HG02759 (cell line): ENCODE measurements around the gene CDH2.

Experiments used
- ATAC-seq: cut with Tn5 transposase; IDR thresholded peaks from one replicate; pipeline ENCODE4 v1.9.1; 2021; ENCODE audit warnings: mild to moderate bottlenecking, moderate library complexity; ENCODE audit not compliant: unreplicated experiment

CDH2 gene

DNA sequence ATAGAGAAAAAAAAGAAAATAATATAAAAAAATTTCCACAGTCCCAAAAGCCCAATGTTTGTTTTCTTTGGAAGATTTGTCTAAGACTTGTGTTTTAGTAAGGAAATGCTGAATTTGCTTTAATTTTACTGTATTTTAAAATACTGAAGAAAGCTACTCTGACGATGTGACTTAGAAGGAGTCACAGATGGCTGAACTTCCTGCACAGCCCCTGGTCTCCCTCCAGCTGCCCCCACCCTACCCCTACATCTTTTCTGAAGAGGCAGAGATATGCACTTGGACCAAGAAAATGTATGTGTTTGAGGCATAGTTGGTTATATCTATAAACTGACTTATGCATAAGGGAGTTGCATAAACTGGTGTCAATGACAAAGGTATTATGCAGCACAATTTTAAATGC, 172.3 kb downstream of the CDH2 start:
- no peak for ATAC-seq

DNA sequence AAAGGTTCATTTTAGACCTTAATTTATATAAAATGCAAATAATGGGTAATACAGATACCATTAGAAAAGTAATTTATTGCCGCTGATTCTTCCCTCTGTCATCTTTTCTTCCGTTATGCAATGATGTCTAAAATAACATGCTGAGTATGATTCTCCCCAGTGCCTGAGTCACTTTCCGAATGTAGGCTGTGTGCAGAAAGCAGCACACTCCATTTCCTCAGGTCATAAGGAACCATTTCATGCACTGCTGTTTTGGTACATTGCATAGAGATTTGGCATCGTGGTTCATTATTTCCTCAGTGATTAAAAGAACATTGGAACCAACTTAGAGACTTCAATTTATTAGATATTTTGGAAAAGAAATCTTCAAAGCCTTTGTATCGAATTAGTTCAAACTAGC, 173.5 kb downstream of the CDH2 start:
- ATAC-seq: no peak

DNA sequence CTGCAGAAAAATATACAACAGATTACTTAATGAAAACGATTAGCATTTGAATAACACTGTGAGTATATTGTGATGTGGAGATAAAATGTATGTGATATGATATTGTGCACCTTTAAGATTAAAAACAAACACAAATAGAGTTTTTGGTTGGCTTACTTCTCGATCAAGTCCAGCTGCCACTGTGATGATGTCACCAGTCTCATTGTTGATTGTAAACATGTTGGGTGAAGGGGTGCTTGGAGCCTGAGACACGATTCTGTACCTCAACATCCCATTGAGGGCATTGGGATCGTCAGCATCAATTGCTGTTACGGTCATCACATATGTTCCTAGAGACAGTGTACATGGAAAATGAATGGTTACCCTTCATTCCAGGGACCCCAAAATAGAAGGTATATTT, 174.1 kb downstream of the CDH2 start:
- ATAC-seq: no peak

DNA sequence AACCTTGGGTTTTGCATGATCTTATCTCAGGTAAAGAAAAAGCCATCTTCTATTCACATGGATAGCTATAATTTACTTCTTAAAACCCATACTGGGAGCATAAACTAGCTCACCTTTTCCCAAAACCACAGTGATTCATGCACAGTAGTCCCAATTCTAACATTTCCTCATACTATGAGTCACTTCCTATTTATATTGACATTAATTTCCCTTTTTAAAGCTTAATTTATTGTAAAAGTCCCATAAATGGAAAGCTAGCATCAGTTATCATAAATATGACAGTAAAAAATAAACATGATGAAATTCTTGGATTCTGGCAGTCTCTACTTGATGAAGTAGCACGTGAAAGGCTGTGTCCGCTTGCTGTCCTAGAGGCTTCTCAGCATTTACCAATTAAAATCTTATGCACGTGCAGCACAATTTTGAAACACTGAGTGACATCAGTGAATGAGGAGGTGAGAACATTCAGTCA, 180.1 kb downstream of the CDH2 start:
- no peak for ATAC-seq

DNA sequence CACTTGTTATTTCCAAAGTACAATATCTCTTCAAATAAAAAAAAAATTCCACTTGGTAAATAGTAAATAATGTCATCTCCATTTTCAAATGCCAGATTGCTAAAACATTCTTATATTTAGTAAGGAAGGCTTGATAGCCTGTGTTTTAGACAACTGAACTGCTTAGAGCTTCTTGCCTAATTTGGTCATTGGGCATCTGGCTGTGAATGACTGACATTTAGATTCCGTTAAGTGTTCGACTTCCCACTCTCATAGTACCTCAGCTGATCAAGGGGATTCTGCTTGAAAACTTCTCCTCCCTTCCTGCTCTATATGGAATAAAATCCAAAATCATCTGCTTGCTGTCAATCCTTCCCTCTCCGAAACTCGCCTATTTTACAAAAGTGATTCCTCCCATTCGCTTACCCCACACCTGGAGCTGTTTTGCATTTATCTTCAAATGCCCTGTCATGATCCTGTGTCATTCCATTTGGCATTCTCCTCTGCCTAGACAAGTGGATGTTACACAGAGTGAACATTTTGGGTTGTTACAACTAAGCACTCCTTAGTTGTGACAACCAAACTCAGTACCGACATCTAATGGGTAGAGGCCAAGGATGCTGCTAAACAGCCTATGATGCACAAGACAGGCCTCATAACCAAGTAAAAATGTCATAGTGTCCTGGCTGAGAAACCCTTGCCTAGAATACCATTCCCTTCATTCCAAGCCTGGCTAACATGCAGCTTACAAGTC, 181.0 kb downstream of the CDH2 start:
- no peak for ATAC-seq

- ATAC-seq: no peak
These were observed 182.4 kb downstream of the CDH2 start for GRCh38 chr18:27994571-27994970.

DNA sequence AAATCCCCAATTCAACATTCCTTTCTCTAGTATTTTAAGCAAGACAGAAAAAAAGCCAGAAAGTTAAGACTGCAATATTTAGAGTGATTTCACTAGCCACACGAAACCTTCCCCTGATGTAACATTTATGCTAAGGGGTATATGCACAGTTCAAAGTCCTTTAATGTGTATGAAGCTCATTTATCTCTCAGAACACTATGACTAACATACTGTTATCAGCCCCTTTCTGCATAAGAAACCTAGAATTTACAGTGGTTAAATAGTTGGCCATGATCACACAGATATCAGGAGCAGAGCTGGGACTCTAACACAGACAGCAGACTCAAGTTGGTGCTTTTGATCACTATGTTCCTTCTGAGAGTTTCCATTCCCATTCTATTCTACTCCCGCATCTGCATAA, 185.5 kb downstream of the CDH2 start:
- ATAC-seq: no peak

DNA sequence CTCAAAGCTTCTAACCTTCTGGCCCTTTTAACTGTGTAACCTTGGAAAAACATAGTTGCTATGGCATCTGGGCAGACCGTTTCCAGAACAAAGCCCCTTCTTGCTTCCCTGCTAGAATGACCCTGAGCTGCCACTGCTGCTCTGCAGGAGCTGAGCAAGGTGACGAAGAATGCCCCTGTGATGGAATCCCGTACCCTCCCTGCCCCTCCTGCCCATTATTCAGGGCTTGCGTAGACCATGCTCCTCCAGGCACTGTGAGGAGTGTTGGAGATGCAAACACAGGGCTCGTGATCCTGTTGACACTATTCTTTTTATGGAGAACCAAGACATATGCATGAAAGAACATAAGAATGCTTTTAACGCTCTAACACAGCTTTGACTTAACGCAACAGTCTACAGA, 191.1 kb downstream of the CDH2 start:
- ATAC-seq: no peak

GRCh38 chr18:27983780-27984179, 193.2 kb downstream of the CDH2 start:
- ATAC-seq: no peak

GRCh38 chr18:27976806-27977408, 200.0 kb downstream of the CDH2 start:
- no peak for ATAC-seq

GRCh38 chr18:27970321-27970720, 206.6 kb downstream of the CDH2 start:
- no peak for ATAC-seq

DNA sequence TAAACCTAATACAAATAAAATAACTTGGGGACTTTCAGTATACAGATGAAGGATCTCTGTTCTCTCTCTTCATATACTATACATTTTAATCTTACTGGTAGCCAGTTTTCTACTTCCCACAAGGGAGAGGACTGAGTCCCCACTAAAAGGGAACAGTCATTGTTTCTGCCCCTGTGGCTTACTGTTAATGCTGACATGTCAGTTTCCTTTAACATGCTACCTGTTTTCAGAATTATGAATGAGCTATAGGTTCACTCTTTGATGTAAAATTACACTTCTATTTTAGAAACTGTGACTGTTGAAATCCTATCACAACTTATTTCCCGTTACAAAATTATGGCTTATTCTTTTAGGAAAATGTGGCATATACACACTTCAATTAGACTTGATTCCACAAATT, 207.7 kb downstream of the CDH2 start:
- ATAC-seq: no peak

GRCh38 chr18:27967913-27968824, 208.8 kb downstream of the CDH2 start:
- ATAC-seq: no peak

GRCh38 chr18:27966881-27967280, 210.0 kb downstream of the CDH2 start:
- no peak for ATAC-seq

DNA sequence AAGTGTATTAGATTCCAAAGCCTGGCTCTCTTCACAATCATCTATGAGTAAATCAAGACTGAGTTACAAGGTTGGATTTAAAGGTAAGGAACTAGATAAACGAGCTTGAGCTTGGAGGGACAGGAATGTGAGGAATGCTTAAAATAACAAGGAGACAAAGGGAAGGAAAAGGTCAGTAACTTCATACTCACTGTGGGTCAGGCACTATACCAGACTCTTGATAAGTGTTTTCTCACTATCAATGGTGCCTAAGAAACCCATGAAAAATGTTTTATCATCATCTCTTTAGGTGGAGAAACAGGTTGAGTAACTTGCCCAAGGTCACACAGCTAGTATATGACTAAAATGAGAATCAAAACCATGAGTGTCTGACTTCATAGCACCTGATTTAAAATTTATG, 212.1 kb downstream of the CDH2 start:
- ATAC-seq: no peak

DNA sequence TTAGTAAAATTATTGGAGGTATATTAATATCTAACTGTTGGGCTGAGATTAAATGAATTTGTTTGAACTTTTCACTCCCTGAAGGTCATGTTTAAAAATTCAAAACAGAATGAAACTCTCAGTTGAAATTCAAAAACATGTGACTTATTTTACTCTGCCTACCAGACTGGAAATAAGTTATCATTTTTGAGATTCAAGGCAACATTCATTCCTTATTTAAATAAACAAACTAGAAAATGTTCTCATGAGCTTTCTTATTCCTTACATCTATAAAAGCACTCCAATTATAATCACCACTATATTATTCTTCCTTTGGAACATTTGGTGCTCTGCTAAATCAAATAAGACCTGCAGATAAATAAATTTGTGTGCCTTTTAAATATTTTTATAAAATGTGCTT, 217.8 kb downstream of the CDH2 start:
- no peak for ATAC-seq

- ATAC-seq: no peak
These were observed 220.8 kb downstream of the CDH2 start for GRCh38 chr18:27956001-27956640.

GRCh38 chr18:27954226-27954625, 222.7 kb downstream of the CDH2 start:
- no peak for ATAC-seq

DNA sequence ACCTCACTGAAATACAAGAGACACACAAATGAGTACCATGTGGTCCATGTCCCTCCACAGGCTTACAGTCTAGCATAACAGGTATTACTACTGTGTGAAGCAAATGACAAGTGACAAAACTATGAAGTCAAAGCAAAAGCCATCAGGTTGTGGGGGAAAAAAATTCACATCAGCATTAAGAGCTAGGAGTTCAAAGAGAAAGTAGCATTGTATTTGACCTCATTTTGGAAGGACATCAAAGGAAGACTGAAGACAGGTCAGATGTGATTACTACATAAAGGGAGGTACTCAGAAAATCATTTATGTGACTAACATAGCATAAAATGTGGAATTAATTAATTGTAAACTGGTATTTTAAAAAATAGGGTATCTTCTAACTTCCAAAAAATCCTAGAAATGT, 224.2 kb downstream of the CDH2 start:
- no peak for ATAC-seq

GRCh38 chr18:27950648-27951228, 226.2 kb downstream of the CDH2 start:
- ATAC-seq: no peak

GRCh38 chr18:27948986-27949385, 227.9 kb downstream of the CDH2 start:
- ATAC-seq: no peak
